Measurements from ENCODE around the gene RRAS2. TPM values are rescaled to one million over a fixed set of nuclear protein-coding genes. Genes with fewer than 3 reads are reported as not detected.

The RRAS2 gene
- total RNA-seq, 1 experiment from 2014 or later = 164 TPM

DNA sequence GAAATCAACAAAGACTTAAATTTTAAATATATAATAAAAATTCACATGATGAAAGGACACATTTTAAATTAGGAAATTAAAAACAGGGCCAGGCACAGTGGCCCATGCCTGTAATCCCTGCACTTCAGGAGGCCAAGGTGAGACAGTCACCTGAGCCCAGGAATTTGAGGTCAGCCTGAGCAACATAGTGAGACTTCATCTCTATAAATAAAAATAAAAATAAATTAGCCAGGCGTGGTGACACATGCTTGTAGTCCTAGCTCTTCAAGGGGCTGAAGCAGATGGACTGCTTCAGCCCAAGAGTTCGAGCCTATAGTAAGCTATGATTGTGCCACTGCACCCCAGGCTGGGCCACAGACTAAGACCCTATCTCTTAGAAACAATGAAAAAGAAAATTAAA is 29.3 kb downstream of the RRAS2 start:
- H3K27ac Mint-ChIP-seq = peak overlapping the region; percentile 85
- no peak for TF ChIP-seq CDX4 (CRISPR knock-in tag; IDR thresholded peaks at IDR 0.05; ENCODE audit: borderline replicate concordance)
- TF ChIP-seq GRHL2 (CRISPR knock-in tag; IDR thresholded peaks at IDR 0.05; ENCODE audit: insufficient replicate concordance, severe bottlenecking) = no peak
- TF ChIP-seq, protein P1, sequence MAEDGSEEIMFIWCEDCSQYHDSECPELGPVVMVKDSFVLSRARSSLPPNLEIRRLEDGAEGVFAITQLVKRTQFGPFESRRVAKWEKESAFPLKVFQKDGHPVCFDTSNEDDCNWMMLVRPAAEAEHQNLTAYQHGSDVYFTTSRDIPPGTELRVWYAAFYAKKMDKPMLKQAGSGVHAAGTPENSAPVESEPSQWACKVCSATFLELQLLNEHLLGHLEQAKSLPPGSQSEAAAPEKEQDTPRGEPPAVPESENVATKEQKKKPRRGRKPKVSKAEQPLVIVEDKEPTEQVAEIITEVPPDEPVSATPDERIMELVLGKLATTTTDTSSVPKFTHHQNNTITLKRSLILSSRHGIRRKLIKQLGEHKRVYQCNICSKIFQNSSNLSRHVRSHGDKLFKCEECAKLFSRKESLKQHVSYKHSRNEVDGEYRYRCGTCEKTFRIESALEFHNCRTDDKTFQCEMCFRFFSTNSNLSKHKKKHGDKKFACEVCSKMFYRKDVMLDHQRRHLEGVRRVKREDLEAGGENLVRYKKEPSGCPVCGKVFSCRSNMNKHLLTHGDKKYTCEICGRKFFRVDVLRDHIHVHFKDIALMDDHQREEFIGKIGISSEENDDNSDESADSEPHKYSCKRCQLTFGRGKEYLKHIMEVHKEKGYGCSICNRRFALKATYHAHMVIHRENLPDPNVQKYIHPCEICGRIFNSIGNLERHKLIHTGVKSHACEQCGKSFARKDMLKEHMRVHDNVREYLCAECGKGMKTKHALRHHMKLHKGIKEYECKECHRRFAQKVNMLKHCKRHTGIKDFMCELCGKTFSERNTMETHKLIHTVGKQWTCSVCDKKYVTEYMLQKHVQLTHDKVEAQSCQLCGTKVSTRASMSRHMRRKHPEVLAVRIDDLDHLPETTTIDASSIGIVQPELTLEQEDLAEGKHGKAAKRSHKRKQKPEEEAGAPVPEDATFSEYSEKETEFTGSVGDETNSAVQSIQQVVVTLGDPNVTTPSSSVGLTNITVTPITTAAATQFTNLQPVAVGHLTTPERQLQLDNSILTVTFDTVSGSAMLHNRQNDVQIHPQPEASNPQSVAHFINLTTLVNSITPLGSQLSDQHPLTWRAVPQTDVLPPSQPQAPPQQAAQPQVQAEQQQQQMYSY (CRISPR knock-in tag; IDR thresholded peaks at IDR 0.05) = no peak
- TF ChIP-seq ZNF121 (CRISPR knock-in tag; IDR thresholded peaks at IDR 0.05) = peak; percentile 40; the same call in 1 of the 2 replicates
- TF ChIP-seq ZNF423 (CRISPR knock-in tag; IDR thresholded peaks at IDR 0.05) = no peak
- no peak for TF ChIP-seq ESRRA (CRISPR knock-in tag; IDR thresholded peaks at IDR 0.05; ENCODE audit: borderline replicate concordance)
- TF ChIP-seq AFF4 (CRISPR knock-in tag; IDR thresholded peaks at IDR 0.05; ENCODE audit: borderline replicate concordance) = no peak
- H3K9me3 Mint-ChIP-seq = no peaks in the 10 kb centered on the region
- ChIA-PET CTCF (interaction anchor here (1.0 to 1.2 kb wide), 2 partner anchors 45 to 89 kb away, joined by 3 to 4 read pairs; no protein-coding TSS in a partner anchor), POLR2A (no interaction called here)
- H3K4me1 Mint-ChIP-seq = peaks cover 72% of the 10 kb centered on the region
- ATAC-seq (peak; percentile 34), DNase-seq (ENCODE audit: low spot score) (no peak)
- no peak overlapping the region for H3K4me3 Mint-ChIP-seq
- H3K27me3 Mint-ChIP-seq (ENCODE audit: low read depth) = no peaks in the 10 kb centered on the region
- H3K36me3 Mint-ChIP-seq = 0 out of 2 replicates have a peak, but pooled peaks cover 6% of the 10 kb centered on the region

DNA sequence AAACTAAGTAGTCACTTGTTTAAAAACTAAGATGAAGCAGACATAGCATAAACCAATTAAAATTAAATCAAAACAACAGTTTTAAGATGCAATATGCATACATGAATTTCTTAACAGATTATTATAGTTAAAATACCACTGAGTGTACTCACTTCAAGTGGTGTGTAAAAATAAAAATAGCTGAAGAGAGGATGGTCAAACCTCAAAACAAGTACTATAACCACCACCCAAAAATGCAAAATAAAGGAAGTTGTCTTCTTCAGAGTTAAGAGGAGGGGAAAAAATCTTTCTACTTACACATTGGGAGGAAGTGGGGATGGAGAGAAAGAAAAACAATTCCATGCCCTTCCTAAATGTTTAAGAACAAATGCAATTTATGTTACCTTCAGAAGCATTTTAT is 31.9 kb downstream of the RRAS2 start:
- H3K9me3 Mint-ChIP-seq = peaks cover 3% of the 10 kb centered on the region; the same call in 1 of the 2 replicates
- peaks cover 80% of the 10 kb centered on the region for H3K4me1 Mint-ChIP-seq
- DNase-seq (ENCODE audit: low spot score) (no peak), ATAC-seq (no peak)
- no peak overlapping the region for H3K4me3 Mint-ChIP-seq
- H3K36me3 Mint-ChIP-seq = peaks cover 9% of the 10 kb centered on the region; the same call in 1 of the 2 replicates
- CTCF ChIA-PET = interaction anchor here (1.4 kb wide), 1 partner anchor 13 kb away, joined by 4 read pairs; no protein-coding TSS in a partner anchor
- POLR2A ChIA-PET = no interaction called here
- peak overlapping the region; percentile 95 for H3K27ac Mint-ChIP-seq
- H3K27me3 Mint-ChIP-seq (ENCODE audit: low read depth) = no peaks in the 10 kb centered on the region
- TF ChIP-seq, protein P2, sequence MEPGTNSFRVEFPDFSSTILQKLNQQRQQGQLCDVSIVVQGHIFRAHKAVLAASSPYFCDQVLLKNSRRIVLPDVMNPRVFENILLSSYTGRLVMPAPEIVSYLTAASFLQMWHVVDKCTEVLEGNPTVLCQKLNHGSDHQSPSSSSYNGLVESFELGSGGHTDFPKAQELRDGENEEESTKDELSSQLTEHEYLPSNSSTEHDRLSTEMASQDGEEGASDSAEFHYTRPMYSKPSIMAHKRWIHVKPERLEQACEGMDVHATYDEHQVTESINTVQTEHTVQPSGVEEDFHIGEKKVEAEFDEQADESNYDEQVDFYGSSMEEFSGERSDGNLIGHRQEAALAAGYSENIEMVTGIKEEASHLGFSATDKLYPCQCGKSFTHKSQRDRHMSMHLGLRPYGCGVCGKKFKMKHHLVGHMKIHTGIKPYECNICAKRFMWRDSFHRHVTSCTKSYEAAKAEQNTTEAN (CRISPR knock-in tag; IDR thresholded peaks at IDR 0.05) = no peak
- TF ChIP-seq, protein P3, sequence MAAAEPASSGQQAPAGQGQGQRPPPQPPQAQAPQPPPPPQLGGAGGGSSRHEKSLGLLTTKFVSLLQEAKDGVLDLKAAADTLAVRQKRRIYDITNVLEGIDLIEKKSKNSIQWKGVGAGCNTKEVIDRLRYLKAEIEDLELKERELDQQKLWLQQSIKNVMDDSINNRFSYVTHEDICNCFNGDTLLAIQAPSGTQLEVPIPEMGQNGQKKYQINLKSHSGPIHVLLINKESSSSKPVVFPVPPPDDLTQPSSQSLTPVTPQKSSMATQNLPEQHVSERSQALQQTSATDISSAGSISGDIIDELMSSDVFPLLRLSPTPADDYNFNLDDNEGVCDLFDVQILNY (CRISPR knock-in tag; IDR thresholded peaks at IDR 0.05) = no peak
- TF ChIP-seq SOX15 (CRISPR knock-in tag; IDR thresholded peaks at IDR 0.05) (no peak), CBFB (CRISPR knock-in tag; IDR thresholded peaks at IDR 0.05; ENCODE audit: low read depth) (no peak), RORB (CRISPR knock-in tag; IDR thresholded peaks at IDR 0.05) (no peak), NR2C2 (CRISPR knock-in tag; IDR thresholded peaks at IDR 0.05) (no peak), NR3C1 (CRISPR knock-in tag; conservative IDR thresholded peaks at IDR 0.05; ENCODE audit: low read depth) (no peak), ZNF232 (CRISPR knock-in tag; IDR thresholded peaks at IDR 0.05) (no peak), CTCF (IDR thresholded peaks at IDR 0.05) (no peak), OVOL2 (CRISPR knock-in tag; IDR thresholded peaks at IDR 0.05; ENCODE audit: borderline replicate concordance) (no peak)
- TF ChIP-seq, protein P4, sequence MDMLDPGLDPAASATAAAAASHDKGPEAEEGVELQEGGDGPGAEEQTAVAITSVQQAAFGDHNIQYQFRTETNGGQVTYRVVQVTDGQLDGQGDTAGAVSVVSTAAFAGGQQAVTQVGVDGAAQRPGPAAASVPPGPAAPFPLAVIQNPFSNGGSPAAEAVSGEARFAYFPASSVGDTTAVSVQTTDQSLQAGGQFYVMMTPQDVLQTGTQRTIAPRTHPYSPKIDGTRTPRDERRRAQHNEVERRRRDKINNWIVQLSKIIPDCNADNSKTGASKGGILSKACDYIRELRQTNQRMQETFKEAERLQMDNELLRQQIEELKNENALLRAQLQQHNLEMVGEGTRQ (CRISPR knock-in tag; IDR thresholded peaks at IDR 0.05) = no peak
- TF ChIP-seq, protein P5, sequence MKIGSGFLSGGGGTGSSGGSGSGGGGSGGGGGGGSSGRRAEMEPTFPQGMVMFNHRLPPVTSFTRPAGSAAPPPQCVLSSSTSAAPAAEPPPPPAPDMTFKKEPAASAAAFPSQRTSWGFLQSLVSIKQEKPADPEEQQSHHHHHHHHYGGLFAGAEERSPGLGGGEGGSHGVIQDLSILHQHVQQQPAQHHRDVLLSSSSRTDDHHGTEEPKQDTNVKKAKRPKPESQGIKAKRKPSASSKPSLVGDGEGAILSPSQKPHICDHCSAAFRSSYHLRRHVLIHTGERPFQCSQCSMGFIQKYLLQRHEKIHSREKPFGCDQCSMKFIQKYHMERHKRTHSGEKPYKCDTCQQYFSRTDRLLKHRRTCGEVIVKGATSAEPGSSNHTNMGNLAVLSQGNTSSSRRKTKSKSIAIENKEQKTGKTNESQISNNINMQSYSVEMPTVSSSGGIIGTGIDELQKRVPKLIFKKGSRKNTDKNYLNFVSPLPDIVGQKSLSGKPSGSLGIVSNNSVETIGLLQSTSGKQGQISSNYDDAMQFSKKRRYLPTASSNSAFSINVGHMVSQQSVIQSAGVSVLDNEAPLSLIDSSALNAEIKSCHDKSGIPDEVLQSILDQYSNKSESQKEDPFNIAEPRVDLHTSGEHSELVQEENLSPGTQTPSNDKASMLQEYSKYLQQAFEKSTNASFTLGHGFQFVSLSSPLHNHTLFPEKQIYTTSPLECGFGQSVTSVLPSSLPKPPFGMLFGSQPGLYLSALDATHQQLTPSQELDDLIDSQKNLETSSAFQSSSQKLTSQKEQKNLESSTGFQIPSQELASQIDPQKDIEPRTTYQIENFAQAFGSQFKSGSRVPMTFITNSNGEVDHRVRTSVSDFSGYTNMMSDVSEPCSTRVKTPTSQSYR (CRISPR knock-in tag; IDR thresholded peaks at IDR 0.05) = no peak

Measured in WTC11 (cell line).